HG03342 (cell line): Measurements from ENCODE around the gene SLC26A11.
"Not testable (repeated sequence)": the region's sequence is repeated elsewhere in the genome, so short reads cannot be mapped to it uniquely, and the experiment has no call there.

Experiments
- ATAC-seq: cut with Tn5 transposase; IDR thresholded peaks from one replicate; pipeline ENCODE4 v1.9.1; 2021; ENCODE audit warnings: mild to moderate bottlenecking, moderate library complexity; ENCODE audit not compliant: unreplicated experiment

Gene SLC26A11

DNA sequence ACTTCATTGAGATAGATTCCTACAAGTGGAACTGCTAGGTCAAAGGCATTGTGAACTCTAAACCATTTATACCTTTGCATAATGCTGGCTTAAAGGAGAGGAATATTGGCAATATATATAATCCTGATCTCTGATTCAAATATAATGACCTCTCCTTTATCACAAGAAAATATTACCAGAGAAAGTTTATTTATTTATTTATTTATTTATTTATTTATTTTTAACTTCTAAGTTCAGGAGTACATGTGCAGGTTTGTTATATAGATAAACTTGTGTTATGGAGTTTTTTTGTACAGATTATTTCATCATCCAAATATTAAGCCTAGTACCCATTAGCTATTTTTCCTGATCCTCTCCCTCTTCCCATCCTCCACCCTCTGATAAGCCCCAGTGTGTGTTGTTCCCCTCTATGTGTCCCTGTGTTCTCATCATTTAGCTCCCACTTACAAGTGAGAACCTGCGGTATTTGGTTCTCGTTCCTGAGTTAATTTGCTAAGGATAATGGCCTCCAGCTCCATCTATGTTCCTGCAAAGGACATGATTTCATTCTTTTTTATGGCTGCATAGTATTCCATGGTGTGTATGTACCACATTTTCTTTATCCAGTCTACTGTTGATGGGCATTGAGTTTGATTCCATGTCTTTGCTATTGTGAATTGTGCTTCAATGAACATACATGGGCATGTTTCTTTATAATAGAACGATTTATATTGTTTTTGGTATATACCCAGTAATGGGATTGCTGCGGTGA is 79.3 kb downstream of the SLC26A11 start:
- not testable (repeated sequence) for ATAC-seq

DNA sequence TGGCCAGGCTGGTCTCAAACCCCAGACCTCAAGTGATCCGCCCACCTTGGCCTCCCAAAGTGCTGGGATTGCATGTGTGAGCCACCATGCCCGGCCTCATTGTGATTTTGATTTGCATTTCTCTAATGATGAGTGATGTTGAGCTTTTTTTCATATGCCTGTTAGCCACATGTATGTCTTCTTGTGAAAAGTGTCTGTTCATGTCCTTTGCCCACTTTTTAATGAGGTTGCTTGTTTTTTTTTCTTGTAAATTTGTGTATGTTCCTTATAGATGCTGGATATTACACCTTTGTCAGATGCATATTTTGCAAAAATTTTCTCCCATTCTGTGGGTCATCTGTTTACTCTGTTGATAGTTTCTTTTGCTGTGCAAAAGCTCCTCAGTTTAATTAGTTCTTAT is 80.5 kb downstream of the SLC26A11 start:
- not testable (repeated sequence) for ATAC-seq
